Cardiac muscle cell (in vitro differentiated cells and primary cell): ENCODE measurements around the gene SHC3. TPM values are rescaled to one million over a fixed set of nuclear protein-coding genes. Genes with fewer than 3 reads are reported as not detected.

Experiments used
- DNase-seq, 2 donors: peaks; one replicate each; pipeline versions ENCODE4 v3.0.0 to v3.0.0-alpha.2; 2010 to 2017; ENCODE audit warnings: low read depth in 1 of 2, low spot score in 1 of 2
- H3K27ac ChIP-seq: fragments of 200-600 bp; sonication (generic); 2 replicates; pipeline ENCODE4 v1.5.1; 2016
- H3K27me3 ChIP-seq: fragments of 200-600 bp; sonication (generic); 2 replicates; pipeline ENCODE4 v1.6.0; 2016; ENCODE audit warnings: control low read depth
- H3K36me3 ChIP-seq: fragments of 200-600 bp; sonication (generic); 2 replicates; pipeline ENCODE4 v1.5.1; 2016; ENCODE audit warnings: control low read depth
- H3K4me1 ChIP-seq: fragments of 200-600 bp; sonication (generic); 2 replicates; pipeline ENCODE4 v1.8.1; 2017; ENCODE audit warnings: low read depth, mild to moderate bottlenecking, mixed run types
- H3K4me3 ChIP-seq: fragments of 200-600 bp; sonication (generic); 2 replicates; pipeline ENCODE4 v1.5.1; 2016; ENCODE audit warnings: mild to moderate bottlenecking
- H3K9me3 ChIP-seq: fragments of 200-600 bp; sonication (generic); 2 replicates; pipeline ENCODE4 v1.5.1; 2017; ENCODE audit warnings: low read depth, mild to moderate bottlenecking, control low read depth
- CTCF ChIP-seq: IDR thresholded peaks from 2 replicates; pipeline ENCODE4 v1.5.1; 2012; ENCODE audit warnings: low read depth, mild to moderate bottlenecking, low read length
- polyA plus RNA-seq: library from polyadenylated mRNA; unstranded; fragments of >200 nt; fragmentation: Nextera tagmentation; extraction: Ambion mirVana; gene quantifications from 2 replicates; pipeline ENCODE4 v1.2.1, GENCODE V29; 2016
- total RNA-seq: library from RNA; depleted of rRNA; stranded (reverse); fragments of >200 nt; gene quantifications from 2 replicates; pipeline ENCODE4 v1.2.3, GENCODE V29; 2016

The SHC3 gene
- total and polyA plus RNA-seq, 2 experiments from 2014 or later, result 0.27 to 0.34 TPM

DNA sequence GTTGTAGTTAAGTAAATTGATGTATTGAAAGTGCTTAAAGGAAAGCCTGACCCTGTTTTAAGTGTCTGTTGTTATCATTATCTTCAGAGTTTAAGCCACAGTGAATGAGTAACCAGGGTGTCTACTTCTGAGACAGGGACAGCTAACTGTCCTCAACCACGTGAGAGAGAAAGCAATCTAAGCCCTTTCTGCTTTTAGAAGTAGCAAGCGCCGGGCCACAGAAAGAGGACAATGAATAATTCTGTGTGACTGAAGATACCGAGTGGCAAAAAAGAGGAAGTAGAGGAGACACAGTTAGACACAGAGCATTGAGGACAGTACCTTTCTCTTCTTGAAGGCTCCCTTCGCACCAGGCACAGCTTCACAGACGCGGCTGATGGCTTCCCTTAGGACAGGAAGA lies 101.1 kb downstream of the SHC3 start:
- no peak overlapping the region for H3K4me3 ChIP-seq
- no peaks in the 10 kb centered on the region for H3K36me3 ChIP-seq
- H3K9me3 ChIP-seq, result no peaks in the 10 kb centered on the region
- TF ChIP-seq CTCF, result no peak
- no peaks in the 10 kb centered on the region for H3K27me3 ChIP-seq
- no peak overlapping the region for H3K27ac ChIP-seq
- H3K4me1 ChIP-seq, result no peaks in the 10 kb centered on the region
- DNase-seq, result no peak

GRCh38 chr9:89073397-89073796 lies 105.2 kb downstream of the SHC3 start:
- no peak for TF ChIP-seq CTCF
- DNase-seq, result no peak
- Histone ChIP-seq H3K36me3 (no peaks in the 10 kb centered on the region), H3K27me3 (no peaks in the 10 kb centered on the region), H3K4me3 (no peak overlapping the region), H3K27ac (no peak overlapping the region), H3K9me3 (no peaks in the 10 kb centered on the region), H3K4me1 (no peaks in the 10 kb centered on the region)

GRCh38 chr9:89071591-89071990 lies 107.0 kb downstream of the SHC3 start:
- Histone ChIP-seq H3K4me3 (no peak overlapping the region), H3K27me3 (no peaks in the 10 kb centered on the region), H3K4me1 (no peaks in the 10 kb centered on the region), H3K36me3 (no peaks in the 10 kb centered on the region), H3K27ac (no peak overlapping the region), H3K9me3 (no peaks in the 10 kb centered on the region)
- DNase-seq, result no peak
- TF ChIP-seq CTCF, result no peak

- DNase-seq, result no peak
- Histone ChIP-seq H3K27ac (no peak overlapping the region), H3K4me1 (no peaks in the 10 kb centered on the region), H3K36me3 (no peaks in the 10 kb centered on the region), H3K9me3 (no peaks in the 10 kb centered on the region), H3K4me3 (no peak overlapping the region), H3K27me3 (no peaks in the 10 kb centered on the region)
- TF ChIP-seq CTCF, result no peak
Measured at GRCh38 chr9:89066835-89067234, 111.8 kb downstream of the SHC3 start.

GRCh38 chr9:89065921-89066320 lies 112.7 kb downstream of the SHC3 start:
- TF ChIP-seq CTCF, result no peak
- Histone ChIP-seq H3K27ac (no peak overlapping the region), H3K9me3 (no peaks in the 10 kb centered on the region), H3K36me3 (no peaks in the 10 kb centered on the region), H3K27me3 (no peaks in the 10 kb centered on the region), H3K4me1 (no peaks in the 10 kb centered on the region), H3K4me3 (no peak overlapping the region)
- DNase-seq, result no peak

GRCh38 chr9:89060790-89061189 lies 117.8 kb downstream of the SHC3 start:
- Histone ChIP-seq H3K9me3 (no peaks in the 10 kb centered on the region), H3K27me3 (no peaks in the 10 kb centered on the region), H3K4me3 (no peak overlapping the region), H3K4me1 (no peaks in the 10 kb centered on the region), H3K36me3 (no peaks in the 10 kb centered on the region), H3K27ac (no peak overlapping the region)
- no peak for TF ChIP-seq CTCF
- DNase-seq, result peak in 1 of 2 donors; percentile 1
